Left ventricle myocardium inferior (tissue), 1 donor: ENCODE data around the gene ACOXL. TPM values are rescaled to one million over a fixed set of nuclear protein-coding genes. Genes with fewer than 3 reads are reported as not detected.

ENCODE experiments used
- DNase-seq: peaks from one replicate; pipeline ENCODE4 v3.0.0-alpha.2; 2020
- H3K27ac ChIP-seq: fragments of 200-600 bp; replicated peaks from 2 replicates; pipeline ENCODE4 v1.8.0; 2021
- H3K27me3 ChIP-seq: fragments of 200-600 bp; 2 replicates; pipeline ENCODE4 v1.8.0; 2021; ENCODE audit warnings: low read depth
- H3K36me3 ChIP-seq: fragments of 200-600 bp; 2 replicates; pipeline ENCODE4 v1.8.0; 2021
- H3K4me1 ChIP-seq: fragments of 200-600 bp; 2 replicates; pipeline ENCODE4 v1.8.0; 2021
- H3K4me3 ChIP-seq: fragments of 200-600 bp; 2 replicates; pipeline ENCODE4 v1.8.0; 2021; ENCODE audit warnings: mild to moderate bottlenecking, moderate library complexity
- H3K9me3 ChIP-seq: fragments of 200-600 bp; replicated peaks from 2 replicates; pipeline ENCODE4 v1.8.0; 2021
- CTCF ChIP-seq: fragments of 200-600 bp; IDR thresholded peaks from 2 replicates; pipeline ENCODE4 v1.8.0; 2021; ENCODE audit warnings: antibody characterized with exemption, mild to moderate bottlenecking, borderline replicate concordance
- intact Hi-C: fragments of 100-400 bp; cut with micrococcal nuclease; formaldehyde crosslinking; loops from one replicate; pipeline ENCODE4 v1.11.0; 2022
- total RNA-seq: library from RNA; stranded (reverse); fragmentation: NEBNext Ultra II Directional; extraction: Animal tissue kit (Norgen Biotek cat#: 25700); gene quantifications from one replicate; pipeline ENCODE4 v1.2.1, GENCODE V29; 2021
- donor health status: DM: no; HTN: yes; CAD: no; lungs with severe emphysema.

ACOXL gene
- total RNA-seq, 1 donor from 2014 or later, result not detected

GRCh38 chr2:111005821-111006220 is 273.4 kb downstream of the ACOXL start:
- Histone ChIP-seq H3K4me3 (no peak overlapping the region), H3K27me3 (peaks cover 20% of the 10 kb centered on the region), H3K9me3 (peaks cover 12% of the 10 kb centered on the region), H3K36me3 (no peaks in the 10 kb centered on the region), H3K27ac (no peak overlapping the region), H3K4me1 (no peaks in the 10 kb centered on the region)
- TF ChIP-seq CTCF, result no peak
- intact Hi-C loops, result no loop called here
- no peak for DNase-seq

- H3K36me3 ChIP-seq, result no peaks in the 10 kb centered on the region
- no peak overlapping the region for H3K27ac ChIP-seq
- no peak for DNase-seq
- TF ChIP-seq CTCF, result no peak
- peaks cover 31% of the 10 kb centered on the region for H3K9me3 ChIP-seq
- peaks cover 13% of the 10 kb centered on the region for H3K27me3 ChIP-seq
- no peaks in the 10 kb centered on the region for H3K4me1 ChIP-seq
- H3K4me3 ChIP-seq, result no peak overlapping the region
- intact Hi-C loops, result no loop called here
These were observed 275.6 kb downstream of the ACOXL start for GRCh38 chr2:111007757-111008688.

- DNase-seq, result no peak
- H3K4me3 ChIP-seq, result no peak overlapping the region
- H3K36me3 ChIP-seq, result no peaks in the 10 kb centered on the region
- H3K4me1 ChIP-seq, result no peaks in the 10 kb centered on the region
- peaks cover 44% of the 10 kb centered on the region for H3K9me3 ChIP-seq
- no peaks in the 10 kb centered on the region for H3K27me3 ChIP-seq
- intact Hi-C loops, result no loop called here
- no peak overlapping the region for H3K27ac ChIP-seq
- TF ChIP-seq CTCF, result no peak
These were observed 278.8 kb downstream of the ACOXL start for GRCh38 chr2:111011218-111011617.

GRCh38 chr2:111015283-111015995 is 283.1 kb downstream of the ACOXL start:
- Histone ChIP-seq H3K36me3 (no peaks in the 10 kb centered on the region), H3K9me3 (peaks cover 37% of the 10 kb centered on the region), H3K4me1 (no peaks in the 10 kb centered on the region), H3K27me3 (no peaks in the 10 kb centered on the region), H3K27ac (no peak overlapping the region), H3K4me3 (no peak overlapping the region)
- TF ChIP-seq CTCF, result no peak
- intact Hi-C loops, result no loop called here
- DNase-seq, result no peak

GRCh38 chr2:111017034-111017622 is 284.8 kb downstream of the ACOXL start:
- Histone ChIP-seq H3K27me3 (no peaks in the 10 kb centered on the region), H3K4me3 (no peak overlapping the region), H3K27ac (no peak overlapping the region), H3K4me1 (no peaks in the 10 kb centered on the region), H3K9me3 (peaks cover 22% of the 10 kb centered on the region), H3K36me3 (no peaks in the 10 kb centered on the region)
- intact Hi-C loops, result no loop called here
- no peak for DNase-seq
- no peak for TF ChIP-seq CTCF
